Ramos (cell line): ENCODE measurements around the gene DNAH7.

ENCODE experiments used
- in situ Hi-C: fragments of 300-500 bp; cut with MboI; formaldehyde crosslinking; loops from one replicate; pipeline ENCODE4 v1.14.3; 2022; ENCODE audit warnings: low sequenced_read_pairs; ENCODE audit not compliant: unreplicated experiment

The DNAH7 gene

DNA sequence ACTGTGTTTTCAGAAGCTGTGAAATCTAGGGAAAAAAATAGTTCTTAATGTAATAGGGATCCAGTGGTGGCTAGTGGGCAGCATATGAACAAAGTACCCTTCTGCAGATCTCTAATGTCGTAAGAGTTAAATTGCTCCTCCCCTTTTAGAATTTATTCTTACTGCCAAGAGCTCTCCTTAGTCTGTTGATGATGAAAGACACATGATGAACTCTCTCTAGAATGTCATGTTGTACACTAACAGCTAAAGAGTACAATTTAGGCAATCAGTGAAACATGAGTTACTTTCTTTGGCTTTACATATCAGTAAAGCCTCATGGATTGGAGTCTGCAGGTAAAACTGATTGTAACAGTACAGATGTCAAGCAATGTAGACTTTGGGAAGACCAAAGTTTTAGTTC is 327.4 kb downstream of the DNAH7 start:
- in situ Hi-C loops, result no loop called here

DNA sequence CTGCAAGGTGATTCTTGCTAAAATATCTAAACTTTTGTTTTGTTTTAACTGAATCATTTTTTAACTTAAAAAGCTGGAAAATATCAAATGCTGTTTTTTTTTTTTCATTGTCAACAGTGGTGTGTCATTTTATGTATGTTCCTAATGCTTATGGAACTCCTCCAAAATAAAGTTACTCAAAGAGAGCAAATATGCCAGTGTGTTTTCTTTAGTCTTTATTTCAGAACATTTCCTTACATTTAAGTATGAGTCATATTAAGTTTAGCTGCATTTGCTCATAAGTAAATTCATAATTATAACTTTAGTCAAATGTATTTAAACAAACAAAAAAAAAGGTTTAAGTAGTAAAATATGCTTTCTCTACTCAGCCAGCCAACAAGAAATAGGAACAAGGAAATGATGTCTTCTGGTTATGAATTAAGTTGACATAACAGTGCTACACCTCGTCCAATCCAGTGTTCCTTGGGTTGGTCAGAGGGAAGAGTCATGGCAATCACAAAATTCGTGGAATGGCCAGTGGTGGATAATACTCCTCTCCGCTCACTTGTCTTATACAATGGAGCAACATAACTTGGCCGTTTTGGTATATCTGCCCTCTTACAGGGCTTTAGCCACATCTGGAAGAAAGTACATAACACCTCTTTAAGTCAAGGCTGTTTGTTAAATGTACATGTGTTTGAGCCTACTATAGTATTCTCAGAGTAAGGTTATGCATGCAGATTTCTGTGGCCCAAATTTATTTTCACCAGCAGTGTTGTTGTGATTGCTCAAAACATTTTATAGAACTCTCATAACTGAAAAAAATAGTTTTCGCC is 330.9 kb downstream of the DNAH7 start:
- in situ Hi-C loops, result no loop called here

DNA sequence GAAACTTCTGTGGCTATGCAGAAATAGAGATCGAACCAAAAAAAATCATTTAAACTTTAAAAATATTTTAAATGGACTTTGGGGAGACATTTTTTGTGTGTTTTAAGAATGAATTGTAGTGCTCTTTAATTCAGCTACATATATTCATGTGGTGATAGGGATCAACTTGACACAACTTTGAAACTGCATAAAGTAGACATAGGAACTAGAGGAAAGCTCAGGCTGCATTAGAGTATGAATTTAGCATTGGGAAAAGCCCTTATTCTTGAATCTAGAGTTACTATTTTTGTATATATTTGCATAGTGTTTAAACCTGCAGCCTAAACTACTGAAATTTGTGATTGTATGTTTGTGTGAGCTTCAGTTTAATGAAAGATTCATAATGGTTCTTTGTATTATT is 333.3 kb downstream of the DNAH7 start:
- in situ Hi-C loops, result no loop called here

DNA sequence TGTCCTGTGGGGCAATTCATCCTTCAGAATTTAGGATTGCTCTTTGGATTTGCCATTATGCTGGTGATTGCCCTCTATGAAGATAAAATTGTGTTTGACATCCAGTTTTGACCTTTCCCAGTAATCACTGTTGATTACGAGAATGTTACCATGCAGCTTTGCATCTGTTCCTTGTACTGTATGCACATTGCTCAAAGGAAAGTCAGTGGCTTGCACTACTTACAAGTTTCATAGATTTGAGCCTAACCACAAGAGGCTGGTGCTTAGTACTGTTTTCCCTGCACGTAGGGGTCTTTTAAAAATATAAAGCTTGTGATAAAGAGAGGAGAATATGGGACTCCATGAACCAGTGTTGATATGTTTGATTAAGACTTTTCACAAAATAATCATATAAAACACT is 333.7 kb downstream of the DNAH7 start:
- in situ Hi-C loops, result no loop called here

DNA sequence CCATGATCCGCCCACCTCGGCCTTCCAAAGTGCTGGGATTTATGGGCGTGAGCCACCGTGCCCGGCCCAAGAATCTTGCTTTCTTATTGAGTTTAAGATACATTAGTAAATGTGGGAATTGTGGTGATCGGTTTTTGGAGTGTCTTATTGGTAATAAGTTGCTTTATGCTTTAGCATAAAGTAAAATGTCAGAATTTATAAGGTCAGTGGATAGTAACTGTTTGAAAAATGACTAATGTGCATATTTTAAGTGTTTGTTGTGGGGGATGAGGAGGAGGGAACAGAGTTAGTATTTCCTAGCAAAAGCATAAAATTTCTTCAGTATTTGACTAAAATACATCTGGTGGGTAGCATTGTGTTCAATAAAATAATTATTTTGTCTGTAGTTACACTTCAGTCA is 334.2 kb downstream of the DNAH7 start:
- in situ Hi-C loops, result no loop called here

DNA sequence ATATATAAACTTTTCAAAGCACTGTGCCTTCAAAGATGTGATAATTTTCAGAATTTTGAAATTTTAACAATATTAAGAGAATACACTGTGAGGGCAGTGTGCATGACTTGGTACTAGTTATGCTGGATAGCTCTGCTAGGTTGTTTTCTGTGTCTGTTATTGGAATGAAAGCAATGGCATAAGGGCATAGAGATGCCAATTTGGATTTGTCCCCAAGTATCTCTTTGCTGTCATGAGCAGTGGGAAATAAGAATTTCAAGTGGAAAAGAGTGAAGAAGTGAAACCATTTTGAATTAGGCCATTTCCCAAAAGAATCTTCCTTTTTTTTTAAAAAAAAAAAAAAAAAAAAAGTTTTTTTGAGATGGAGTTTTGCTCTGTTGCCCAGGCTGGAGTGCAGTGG is 334.8 kb downstream of the DNAH7 start:
- in situ Hi-C loops, result no loop called here

DNA sequence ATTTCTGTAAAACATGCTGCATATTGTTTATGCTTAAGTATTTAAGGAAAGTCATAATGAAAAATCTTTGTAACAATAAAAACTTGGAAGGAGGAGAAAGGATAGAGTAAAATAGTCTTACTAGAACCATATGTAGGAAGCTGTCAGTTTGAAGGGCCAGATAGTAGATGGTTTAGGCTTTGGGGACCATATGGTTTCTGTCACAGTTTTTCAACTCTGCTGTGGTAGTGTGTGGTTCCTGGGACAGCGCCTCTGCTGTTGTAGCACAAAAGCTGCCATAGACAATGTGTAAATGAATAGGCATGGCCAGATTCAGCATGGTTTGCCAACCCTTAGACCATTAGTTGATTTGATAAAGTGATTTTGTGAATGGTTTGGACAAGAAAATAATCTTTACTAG is 336.1 kb downstream of the DNAH7 start:
- in situ Hi-C loops, result no loop called here

DNA sequence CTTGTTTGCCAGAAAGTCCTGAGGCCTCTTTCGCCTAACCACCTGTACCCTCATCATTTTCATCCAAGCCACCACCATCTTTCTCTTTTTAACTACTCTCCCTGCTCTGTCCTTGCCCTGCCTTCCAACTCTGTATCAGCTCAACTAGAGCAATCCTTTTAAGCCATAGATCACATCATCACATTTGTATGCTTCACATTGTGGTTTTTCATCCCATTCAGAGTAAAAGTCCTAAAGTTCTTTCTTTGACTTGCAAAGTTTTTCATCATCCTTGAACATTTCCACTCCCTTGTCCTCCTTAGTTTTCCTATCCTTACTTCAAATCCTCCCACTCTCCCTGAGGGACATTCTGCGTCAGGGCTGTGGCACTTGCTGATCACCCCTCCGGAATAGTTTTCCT is 337.7 kb downstream of the DNAH7 start:
- in situ Hi-C loops, result no loop called here

DNA sequence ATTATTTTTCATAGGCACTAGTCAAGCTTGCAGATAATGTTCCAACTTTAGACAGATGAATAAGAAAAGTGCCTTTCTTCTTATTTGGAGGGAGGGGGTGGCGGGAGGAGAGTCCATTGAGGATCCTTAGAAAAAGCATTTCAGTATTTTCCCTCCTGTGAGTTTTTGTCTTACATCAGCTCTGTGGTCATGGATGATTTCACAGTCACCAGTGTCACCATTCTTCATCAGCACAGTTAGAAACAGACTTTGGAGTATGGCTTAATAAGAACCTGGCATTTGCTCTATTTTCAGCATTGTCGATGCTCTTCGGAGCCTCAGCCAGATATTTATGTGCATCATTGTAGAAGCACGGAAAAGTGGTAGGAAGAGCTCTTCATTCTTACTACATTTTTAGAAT is 341.5 kb downstream of the DNAH7 start:
- in situ Hi-C loops, result no loop called here

DNA sequence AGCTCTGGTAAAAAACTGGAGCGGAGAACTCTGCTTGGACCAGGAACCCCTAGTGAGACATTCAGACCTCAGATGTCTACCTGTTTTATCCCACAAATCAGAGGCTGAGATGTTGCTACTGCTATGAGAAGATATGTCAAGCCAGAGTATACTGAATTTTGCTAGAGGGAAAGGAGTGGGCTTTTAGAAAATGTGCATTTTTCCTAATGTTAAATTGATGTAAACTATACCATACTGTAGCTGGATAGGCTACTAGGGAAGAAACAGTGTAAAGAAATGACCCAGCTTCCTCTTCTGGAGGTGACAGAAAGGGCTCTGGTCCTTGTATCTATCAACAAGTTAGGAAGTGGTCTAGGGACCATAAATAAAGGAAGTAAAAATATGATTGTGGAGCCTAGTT is 346.6 kb downstream of the DNAH7 start:
- in situ Hi-C loops, result no loop called here

DNA sequence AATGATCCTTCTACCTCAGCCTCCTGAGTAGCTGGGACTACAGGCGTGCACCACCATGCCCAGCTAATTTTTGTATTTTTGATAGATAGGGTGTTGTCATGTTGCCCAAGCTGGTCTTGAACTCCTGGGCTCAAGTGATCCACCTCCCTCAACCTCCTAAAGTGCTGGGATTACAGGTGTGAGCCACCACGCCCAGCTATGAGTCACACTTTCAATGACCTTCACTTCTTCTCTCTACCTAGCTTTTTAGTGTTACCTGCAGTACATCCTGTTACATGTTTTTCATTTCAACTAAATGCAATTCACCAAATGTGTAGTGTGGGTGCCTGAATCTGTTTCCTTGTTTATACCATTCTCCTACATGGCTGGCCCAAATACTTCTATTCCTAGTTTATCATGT is 347.6 kb downstream of the DNAH7 start:
- in situ Hi-C loops, result no loop called here

DNA sequence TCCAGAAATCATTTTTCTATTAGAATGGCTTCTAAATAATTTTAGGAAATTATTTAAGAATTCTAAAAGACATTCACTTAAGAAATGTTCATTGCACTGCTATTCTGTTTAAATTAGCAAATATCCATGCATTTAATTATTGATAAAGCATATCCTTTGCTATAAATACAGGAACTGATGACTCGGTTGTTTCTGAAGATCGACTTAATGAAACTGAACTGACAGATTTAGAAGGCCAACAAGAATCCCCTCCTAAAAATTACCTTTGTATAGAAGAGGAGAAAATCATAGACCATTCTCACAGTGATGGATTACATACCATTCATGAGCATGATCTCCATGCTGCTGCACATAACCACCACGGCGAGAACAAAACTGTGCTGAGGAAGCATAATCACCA is 352.2 kb downstream of the DNAH7 start:
- in situ Hi-C loops, result no loop called here

DNA sequence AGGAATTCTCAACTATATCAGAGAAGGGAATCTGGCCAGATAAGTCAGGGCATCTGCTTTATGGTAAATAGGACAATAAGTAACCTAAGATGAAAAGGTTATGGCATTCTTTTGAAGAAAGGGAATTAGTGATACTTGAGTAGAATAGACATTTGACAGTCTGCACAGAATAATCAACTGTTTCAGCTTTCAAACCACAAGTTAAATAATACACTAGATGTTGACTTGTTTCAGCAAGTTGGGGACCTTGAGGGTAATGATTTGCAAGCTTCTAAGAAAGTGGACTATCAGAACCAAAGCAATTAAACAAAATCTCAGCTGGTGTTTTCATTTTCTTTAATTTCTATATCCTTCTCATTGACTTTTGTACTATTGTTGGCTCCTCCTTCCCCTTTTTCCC is 357.2 kb downstream of the DNAH7 start:
- in situ Hi-C loops, result no loop called here

DNA sequence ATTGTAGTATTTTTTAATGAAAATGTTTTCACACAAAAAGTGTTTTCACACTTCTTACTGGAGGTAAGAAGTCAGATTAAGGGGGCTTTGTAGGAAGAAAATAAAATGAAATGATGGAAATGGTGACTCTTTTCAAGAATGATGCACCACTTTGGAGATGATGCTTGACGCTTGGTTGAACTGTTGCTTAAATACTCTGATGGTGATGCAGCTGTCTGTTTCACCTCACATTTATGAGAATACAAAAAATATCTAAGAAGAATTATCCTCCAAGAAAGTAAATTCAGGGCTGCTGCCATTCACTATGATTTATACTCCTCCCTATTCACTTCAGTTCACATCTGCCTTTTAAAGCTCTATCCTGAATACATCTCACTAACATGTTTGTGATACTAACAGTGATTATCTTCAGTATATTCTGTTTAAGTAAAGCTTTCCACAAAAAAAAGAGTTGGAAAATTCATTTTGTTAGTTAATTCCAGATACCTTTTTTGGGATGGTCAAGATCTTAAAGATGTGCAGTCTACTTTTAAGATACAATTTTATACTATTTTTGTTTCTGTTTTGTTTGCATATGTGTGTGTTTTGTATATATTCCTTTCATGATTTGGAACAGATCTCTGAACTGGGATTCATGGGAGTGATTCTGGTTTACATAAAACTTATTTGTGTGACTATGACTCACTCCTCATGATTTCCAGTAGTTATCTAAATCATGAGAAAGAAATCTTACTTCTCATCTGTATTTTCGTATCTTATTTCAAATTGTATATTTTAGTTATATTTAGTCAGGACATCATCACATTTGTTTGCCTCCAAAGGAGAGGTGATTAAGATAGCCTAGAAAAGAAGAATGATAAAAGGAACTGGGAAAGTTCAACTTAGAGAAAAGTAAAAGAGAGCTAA is 358.5 kb downstream of the DNAH7 start:
- in situ Hi-C loops, result no loop called here

DNA sequence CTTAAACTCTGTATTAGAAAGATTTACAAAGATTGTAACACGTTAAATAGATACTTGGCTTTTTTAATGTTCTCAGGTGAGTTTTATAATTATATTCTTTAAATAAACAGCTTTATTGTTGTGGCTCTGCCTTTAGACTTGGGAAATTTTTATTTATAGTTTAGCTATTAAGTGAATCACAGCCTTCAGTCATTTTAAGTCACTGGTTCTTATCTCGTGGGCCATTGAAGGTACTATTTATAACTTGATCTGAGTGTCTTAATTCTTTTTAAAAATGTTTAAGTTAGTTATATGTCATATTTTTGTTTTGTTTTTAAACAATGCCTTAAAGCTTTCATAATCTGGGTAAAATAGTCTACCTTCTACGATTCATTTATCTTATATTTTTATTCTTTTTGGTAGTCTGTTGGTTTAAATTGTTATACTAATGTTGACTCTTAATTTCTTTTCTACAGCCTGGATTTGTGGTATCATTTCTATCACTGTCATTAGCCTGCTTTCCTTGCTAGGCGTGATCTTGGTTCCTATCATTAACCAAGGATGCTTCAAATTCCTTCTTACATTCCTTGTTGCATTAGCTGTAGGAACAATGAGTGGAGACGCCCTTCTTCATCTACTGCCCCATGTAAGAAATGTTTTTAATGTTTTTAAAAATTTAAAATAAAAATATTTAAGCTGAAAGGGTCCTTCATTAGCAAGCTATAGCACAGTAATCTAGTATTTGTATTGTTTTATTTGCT is 362.3 kb downstream of the DNAH7 start:
- in situ Hi-C loops, result no loop called here

DNA sequence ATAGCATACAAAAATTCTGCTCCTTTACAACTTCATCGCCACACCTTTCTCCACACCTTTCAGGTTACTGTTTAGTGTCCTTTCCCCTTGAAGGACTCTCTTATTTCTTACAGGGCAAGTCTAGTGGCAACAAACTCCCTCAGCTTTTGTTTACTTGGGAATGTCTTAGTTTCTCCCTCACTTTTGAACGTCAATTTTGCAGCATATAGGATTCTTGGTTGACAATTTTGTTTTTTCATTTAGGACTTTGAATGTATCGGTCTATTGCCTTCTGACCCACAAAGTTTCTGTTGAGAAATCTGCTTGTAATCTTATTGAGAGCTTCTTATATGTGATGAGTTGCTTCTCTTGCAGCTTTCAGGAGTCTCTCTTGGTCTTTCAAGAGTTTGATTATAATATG is 368.2 kb downstream of the DNAH7 start:
- in situ Hi-C loops, result no loop called here

DNA sequence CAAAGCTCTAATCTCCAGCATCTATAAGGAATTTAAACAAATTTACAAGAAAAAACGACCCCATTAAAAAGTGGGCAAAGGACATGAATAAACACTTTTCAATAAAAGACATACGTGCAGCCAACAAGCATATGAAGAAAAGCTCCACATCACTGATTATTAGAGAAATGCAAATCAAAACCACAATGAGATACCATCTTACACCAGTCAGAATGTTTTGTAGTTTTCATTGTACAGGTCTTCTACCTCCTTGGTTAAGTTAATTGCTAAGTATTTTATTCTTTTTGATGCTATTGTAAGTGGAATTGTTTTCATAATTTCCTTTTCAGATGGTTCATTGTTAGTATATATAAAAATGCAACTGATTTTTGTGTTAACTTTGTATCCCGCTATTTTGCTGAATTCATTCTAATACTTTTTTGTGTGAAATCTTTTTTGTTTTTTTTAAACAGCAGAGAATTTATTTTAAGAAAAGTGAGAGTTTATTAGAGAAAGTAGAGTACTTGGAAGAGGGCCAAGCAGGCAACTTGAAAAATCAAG is 370.9 kb downstream of the DNAH7 start:
- in situ Hi-C loops, result no loop called here

DNA sequence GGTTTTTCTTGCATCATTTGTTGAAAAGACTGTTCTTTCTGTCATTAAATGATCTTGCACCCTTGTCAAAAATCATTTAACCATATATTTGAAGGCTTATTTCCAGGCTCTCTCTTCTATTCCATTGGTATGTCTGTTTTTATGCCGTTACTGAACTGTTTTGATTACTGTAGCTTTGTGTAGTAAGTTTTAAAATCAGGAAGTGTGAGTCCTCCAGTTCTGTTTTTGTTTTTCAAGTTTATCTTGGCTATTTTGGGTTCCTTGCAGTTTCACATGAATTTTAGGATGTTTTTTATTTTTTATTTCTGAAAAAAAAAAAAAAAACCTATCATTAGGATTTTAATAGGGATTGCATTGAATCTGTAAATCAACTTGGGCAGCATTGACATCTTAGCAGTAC is 372.6 kb downstream of the DNAH7 start:
- in situ Hi-C loops, result no loop called here

DNA sequence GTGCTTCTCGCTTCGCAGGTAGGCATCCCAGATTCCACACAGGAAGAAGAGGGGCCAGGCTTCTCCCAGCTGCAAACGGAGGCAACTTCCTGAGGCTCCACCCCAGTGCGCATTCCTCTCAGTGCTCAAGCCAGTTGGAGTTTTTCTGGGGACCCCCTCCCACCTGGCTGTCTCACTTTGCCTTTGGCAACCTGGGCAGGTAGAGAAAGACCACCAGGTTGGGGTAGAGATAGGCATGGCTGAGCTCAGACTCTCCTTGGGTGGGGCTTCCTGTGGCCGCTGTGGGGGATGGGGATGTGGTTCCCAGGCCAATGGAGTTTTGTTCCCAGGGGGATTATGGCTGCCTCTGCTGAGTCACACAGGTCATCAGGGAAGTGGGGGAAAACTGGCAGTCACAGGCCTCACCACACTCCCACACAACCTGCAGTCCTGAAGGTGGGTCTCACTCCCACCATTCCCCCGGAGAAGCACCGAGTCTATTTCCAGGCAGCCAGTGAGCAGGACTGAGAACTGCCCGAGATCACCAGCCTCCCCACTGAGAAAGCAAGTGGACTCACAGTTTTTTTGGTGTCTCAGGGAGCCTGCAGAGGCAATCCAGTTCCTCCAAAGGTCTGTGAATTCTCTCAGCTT is 373.5 kb downstream of the DNAH7 start:
- in situ Hi-C loops, result no loop called here

DNA sequence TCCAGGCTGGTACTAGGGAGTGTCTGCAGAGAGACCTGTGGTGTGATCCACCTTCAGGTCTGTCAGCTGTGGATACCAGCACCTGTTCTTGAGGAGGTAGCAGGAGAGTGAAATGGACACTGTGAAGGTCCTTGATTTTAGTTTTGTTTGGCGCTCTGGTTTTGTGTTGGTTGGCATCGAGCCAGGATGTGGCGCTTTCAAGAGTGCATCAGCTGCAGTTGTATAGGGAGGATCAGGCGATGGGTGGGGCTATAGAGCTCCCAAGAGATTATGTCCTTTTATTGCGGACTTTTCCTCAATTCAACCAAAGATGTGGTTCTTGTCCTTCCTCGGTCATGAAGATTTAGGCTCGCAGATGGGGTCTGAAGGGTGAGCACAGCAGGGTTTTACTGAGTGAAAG is 374.1 kb downstream of the DNAH7 start:
- in situ Hi-C loops, result no loop called here
